HFFc6 (cell line): ENCODE measurements around the gene FHAD1. TPM values are rescaled to one million over a fixed set of nuclear protein-coding genes. Genes with fewer than 3 reads are reported as not detected.

Source experiments
- DNase-seq: peaks from one replicate; pipeline ENCODE4 v3.0.0-alpha.2; 2018
- H3K27ac Mint-ChIP-seq: 2 replicates; pipeline ENCODE4 v1.8.0; 2020; ENCODE audit warnings: mild to moderate bottlenecking, mixed read lengths
- H3K27me3 Mint-ChIP-seq: 2 replicates; pipeline ENCODE4 v1.8.0; 2021; ENCODE audit warnings: mild to moderate bottlenecking, moderate library complexity, mixed read lengths; ENCODE audit not compliant: insufficient read depth
- H3K36me3 Mint-ChIP-seq: 2 replicates; pipeline ENCODE4 v1.8.0; 2021; ENCODE audit warnings: low read depth, mixed read lengths
- H3K4me1 Mint-ChIP-seq: 2 replicates; pipeline ENCODE4 v1.8.0; 2020; ENCODE audit warnings: low read depth, mixed read lengths
- H3K4me3 Mint-ChIP-seq: 2 replicates; pipeline ENCODE4 v1.8.0; 2020; ENCODE audit warnings: mild to moderate bottlenecking, moderate library complexity, mixed read lengths
- H3K9me3 Mint-ChIP-seq: 2 replicates; pipeline ENCODE4 v1.8.0; 2020; ENCODE audit warnings: mild to moderate bottlenecking, mixed read lengths
- CTCF ChIP-seq: fragments of 200-600 bp; sonication (generic); IDR thresholded peaks from 2 replicates; pipeline ENCODE4 v1.5.0; 2021; ENCODE audit warnings: antibody characterized with exemption, mild to moderate bottlenecking
- total RNA-seq, 6 experiments: library from RNA; stranded (reverse); fragmentation: NEBNext Ultra II Directional; extraction: Animal tissue kit (Norgen Biotek cat#: 25700); gene quantifications; 2 replicates in 1 of 6; 3 replicates in 5 of 6; pipeline ENCODE4 v1.2.3, GENCODE V29; 2021

Gene FHAD1
- total RNA-seq, 6 experiments from 2014 or later: 0.16 to 0.25 TPM; not detected in 4

- Mint-ChIP-seq H3K9me3 (no peaks in the 10 kb centered on the region), H3K4me1 (peaks cover 35% of the 10 kb centered on the region), H3K4me3 (no peak overlapping the region), H3K27me3 (peaks cover 2% of the 10 kb centered on the region), H3K36me3 (no peaks in the 10 kb centered on the region), H3K27ac (no peak overlapping the region)
- no peak for TF ChIP-seq CTCF
- no peak for DNase-seq
Measured at GRCh38 chr1:15347182-15347581, 100.2 kb downstream of the FHAD1 start.

- Mint-ChIP-seq H3K4me3 (no peak overlapping the region), H3K4me1 (peaks cover 35% of the 10 kb centered on the region), H3K27me3 (peaks cover 2% of the 10 kb centered on the region), H3K36me3 (0 out of 2 replicates have a peak, but pooled peaks cover 4% of the 10 kb centered on the region), H3K27ac (no peak overlapping the region), H3K9me3 (no peaks in the 10 kb centered on the region)
- TF ChIP-seq CTCF: no peak
- DNase-seq: no peak
Measured at GRCh38 chr1:15348648-15349047, 101.6 kb downstream of the FHAD1 start.

GRCh38 chr1:15349133-15349532 is 102.1 kb downstream of the FHAD1 start:
- Mint-ChIP-seq H3K36me3 (0 out of 2 replicates have a peak, but pooled peaks cover 4% of the 10 kb centered on the region), H3K27ac (no peak overlapping the region), H3K9me3 (no peaks in the 10 kb centered on the region), H3K4me3 (no peak overlapping the region), H3K4me1 (peaks cover 35% of the 10 kb centered on the region), H3K27me3 (peaks cover 2% of the 10 kb centered on the region)
- no peak for DNase-seq
- no peak for TF ChIP-seq CTCF

GRCh38 chr1:15350151-15350550 is 103.1 kb downstream of the FHAD1 start:
- TF ChIP-seq CTCF: no peak
- Mint-ChIP-seq H3K27me3 (peaks cover under 1% of the 10 kb centered on the region), H3K9me3 (no peaks in the 10 kb centered on the region), H3K4me3 (no peak overlapping the region), H3K36me3 (0 out of 2 replicates have a peak, but pooled peaks cover 4% of the 10 kb centered on the region), H3K27ac (no peak overlapping the region), H3K4me1 (peaks cover 42% of the 10 kb centered on the region)
- DNase-seq: no peak

- no peak for DNase-seq
- H3K27me3 Mint-ChIP-seq: no peaks in the 10 kb centered on the region; the same call in 1 of the 2 replicates
- no peak for TF ChIP-seq CTCF
- H3K4me1 Mint-ChIP-seq: peaks cover 47% of the 10 kb centered on the region
- H3K9me3 Mint-ChIP-seq: no peaks in the 10 kb centered on the region
- 0 out of 2 replicates have a peak, but pooled peaks cover 4% of the 10 kb centered on the region for H3K36me3 Mint-ChIP-seq
- no peak overlapping the region for H3K27ac Mint-ChIP-seq
- no peak overlapping the region for H3K4me3 Mint-ChIP-seq
Measured at GRCh38 chr1:15350551-15351200, 103.7 kb downstream of the FHAD1 start.
